Left lung (tissue), 10 donors: ENCODE results near the gene SDF4. TPM values are rescaled to one million over a fixed set of nuclear protein-coding genes. Genes with fewer than 3 reads are reported as not detected.
A peak's percentile ranks its signal among the peaks of the same experiment; 100 is the strongest.

Experiments
- ATAC-seq: fragments of 200-7000 bp; cut with Tn5 transposase; one replicate; pipeline ENCODE4 v1.9.1; 2020; ENCODE audit warnings: moderate library complexity
- DNase-seq, 4 donors: peaks; one replicate each; pipeline ENCODE4 v3.0.0-alpha.2; 2013 to 2020
- H3K27ac ChIP-seq, 2 donors: fragments of 200-600 bp; sonication (generic) in 1 of 2; one replicate each; pipeline versions ENCODE4 v1.5.0 to v1.8.0; 2020 to 2021
- H3K27me3 ChIP-seq, 2 donors: fragments of 200-600 bp; sonication (generic) in 1 of 2; one replicate each; pipeline versions ENCODE4 v1.5.0 to v1.8.0; 2020 to 2021
- H3K36me3 ChIP-seq, 2 donors: fragments of 200-600 bp; sonication (generic) in 1 of 2; one replicate each; pipeline versions ENCODE4 v1.5.0 to v1.8.0; 2020 to 2021
- H3K4me1 ChIP-seq, 2 donors: fragments of 200-600 bp; one replicate each; pipeline ENCODE4 v1.8.0; 2021
- H3K4me3 ChIP-seq, 2 donors: fragments of 200-600 bp; sonication (generic) in 1 of 2; one replicate each; pipeline versions ENCODE4 v1.5.0 to v1.8.0; 2020 to 2021; ENCODE audit warnings: mild to moderate bottlenecking in 1 of 2
- H3K9me3 ChIP-seq, 2 donors: fragments of 200-600 bp; sonication (generic) in 1 of 2; one replicate each; pipeline versions ENCODE4 v1.5.0 to v1.8.0; 2020 to 2021
- CTCF ChIP-seq, 2 donors: fragments of 200-600 bp; sonication (generic) in 1 of 2; IDR thresholded peaks; one replicate each; pipeline versions ENCODE4 v1.5.0 to v1.8.0; 2021; ENCODE audit warnings: antibody characterized with exemption in 2 of 2
- intact Hi-C, 2 donors: fragments of 100-400 bp; cut with DNase I; formaldehyde crosslinking; loops; one replicate each; pipeline versions ENCODE4 v1.11.2 to v1.14.2; 2022
- polyA plus RNA-seq, 6 donors: library from polyadenylated mRNA; unstranded; fragments of 120-200 nt; gene quantifications; one replicate each; pipeline ENCODE4 v1.2.1, GENCODE V29; 2013; ENCODE audit not compliant: insufficient read length in 6 of 6
- total RNA-seq, 2 donors: library from RNA; stranded (reverse); fragmentation: NEBNext Ultra II Directional; extraction: Animal tissue kit (Norgen Biotek cat#: 25700); gene quantifications; one replicate each; pipeline ENCODE4 v1.2.1, GENCODE V29; 2021
- donor health status: DM: no; HTN: yes; CAD: no.
- donor health status: DM: no; HTN: no; CAD: no.

The SDF4 gene
- total and polyA plus RNA-seq, 8 donors: 86.7 to 166 (median 100) TPM

- TF ChIP-seq CTCF (IDR thresholded peaks at IDR 0.05): no peak
- H3K27me3 ChIP-seq: no peaks in the 10 kb centered on the region
- intact Hi-C loops: no loop called here
Measured at GRCh38 chr1:1191734-1192133, 40.1 kb downstream of the SDF4 start.

GRCh38 chr1:1189111-1189510 lies 42.7 kb downstream of the SDF4 start:
- no peak for ATAC-seq

More at GRCh38 chr1:1191734-1192133, 40.1 kb downstream of the SDF4 start:
- DNase-seq (peak in 1 of 4 donors; percentile 64), ATAC-seq (no peak)
- peaks cover 0 to 17% of the 10 kb centered on the region in 2 donors for H3K9me3 ChIP-seq
- H3K4me3 ChIP-seq: no peak overlapping the region
- H3K27ac ChIP-seq: no peak overlapping the region
- H3K36me3 ChIP-seq: no peaks in the 10 kb centered on the region
- no peaks in the 10 kb centered on the region for H3K4me1 ChIP-seq

GRCh38 chr1:1187938-1188337 lies 43.9 kb downstream of the SDF4 start:
- no peaks in the 10 kb centered on the region for H3K4me1 ChIP-seq
- no peak overlapping the region for H3K27ac ChIP-seq
- no peak for ATAC-seq
- H3K27me3 ChIP-seq: peaks cover 0 to 4% of the 10 kb centered on the region in 2 donors
- DNase-seq: no peak
- no peak overlapping the region for H3K4me3 ChIP-seq
- no peaks in the 10 kb centered on the region for H3K36me3 ChIP-seq
- TF ChIP-seq CTCF (IDR thresholded peaks at IDR 0.05): no peak
- intact Hi-C loops: no loop called here
- H3K9me3 ChIP-seq: peaks cover 0 to under 1% of the 10 kb centered on the region in 2 donors

More at GRCh38 chr1:1189111-1189510, 42.7 kb downstream of the SDF4 start:
- Histone ChIP-seq H3K27ac (no peak overlapping the region), H3K27me3 (no peaks in the 10 kb centered on the region), H3K4me1 (no peaks in the 10 kb centered on the region), H3K4me3 (no peak overlapping the region), H3K9me3 (peaks cover 0 to 7% of the 10 kb centered on the region in 2 donors), H3K36me3 (no peaks in the 10 kb centered on the region)
- no peak for TF ChIP-seq CTCF (IDR thresholded peaks at IDR 0.05)
- DNase-seq: no peak
- intact Hi-C loops: no loop called here

- DNase-seq (peak in 1 of 4 donors; percentile 71), ATAC-seq (no peak)
- no peaks in the 10 kb centered on the region for H3K4me1 ChIP-seq
- intact Hi-C loops: no loop called here
- no peak overlapping the region for H3K27ac ChIP-seq
- H3K36me3 ChIP-seq: no peaks in the 10 kb centered on the region
- H3K4me3 ChIP-seq: no peak overlapping the region
- no peak for TF ChIP-seq CTCF (IDR thresholded peaks at IDR 0.05)
- H3K27me3 ChIP-seq: peaks cover 0 to 13% of the 10 kb centered on the region in 2 donors
- no peaks in the 10 kb centered on the region for H3K9me3 ChIP-seq
Measured at GRCh38 chr1:1185101-1185765, 46.6 kb downstream of the SDF4 start.

GRCh38 chr1:1183833-1184775 lies 47.7 kb downstream of the SDF4 start:
- no peak overlapping the region for H3K4me3 ChIP-seq
- no peaks in the 10 kb centered on the region for H3K9me3 ChIP-seq
- no peak for ATAC-seq
- H3K36me3 ChIP-seq: no peaks in the 10 kb centered on the region
- peak in 1 of 4 donors; percentile 50 for DNase-seq
- no peaks in the 10 kb centered on the region for H3K4me1 ChIP-seq
- H3K27ac ChIP-seq: no peak overlapping the region
- intact Hi-C loops: no loop called here
- TF ChIP-seq CTCF (IDR thresholded peaks at IDR 0.05): no peak
- peaks cover 0 to 24% of the 10 kb centered on the region in 2 donors for H3K27me3 ChIP-seq
